HFFc6 (cell line): ENCODE results near the gene RASGRP4. TPM values are rescaled to one million over a fixed set of nuclear protein-coding genes. Genes with fewer than 3 reads are reported as not detected.

Experiments
- DNase-seq: peaks from one replicate; pipeline ENCODE4 v3.0.0-alpha.2; 2018
- H3K27ac Mint-ChIP-seq: 2 replicates; pipeline ENCODE4 v1.8.0; 2020; ENCODE audit warnings: mild to moderate bottlenecking, mixed read lengths
- H3K27me3 Mint-ChIP-seq: 2 replicates; pipeline ENCODE4 v1.8.0; 2021; ENCODE audit warnings: mild to moderate bottlenecking, moderate library complexity, mixed read lengths; ENCODE audit not compliant: insufficient read depth
- H3K36me3 Mint-ChIP-seq: 2 replicates; pipeline ENCODE4 v1.8.0; 2021; ENCODE audit warnings: low read depth, mixed read lengths
- H3K4me1 Mint-ChIP-seq: 2 replicates; pipeline ENCODE4 v1.8.0; 2020; ENCODE audit warnings: low read depth, mixed read lengths
- H3K4me3 Mint-ChIP-seq: 2 replicates; pipeline ENCODE4 v1.8.0; 2020; ENCODE audit warnings: mild to moderate bottlenecking, moderate library complexity, mixed read lengths
- H3K9me3 Mint-ChIP-seq: 2 replicates; pipeline ENCODE4 v1.8.0; 2020; ENCODE audit warnings: mild to moderate bottlenecking, mixed read lengths
- total RNA-seq, 6 experiments: library from RNA; stranded (reverse); fragmentation: NEBNext Ultra II Directional; extraction: Animal tissue kit (Norgen Biotek cat#: 25700); gene quantifications; 2 replicates in 1 of 6; 3 replicates in 5 of 6; pipeline ENCODE4 v1.2.3, GENCODE V29; 2021
- TF ChIP-seq, protein P1 (sequence below): fragments of 200-600 bp; sonication (generic); IDR thresholded peaks from 2 replicates; pipeline ENCODE4 v1.5.0; 2021; ENCODE audit warnings: antibody characterized with exemption, mild to moderate bottlenecking

Gene RASGRP4
- total RNA-seq, 6 experiments from 2014 or later: not detected

DNA sequence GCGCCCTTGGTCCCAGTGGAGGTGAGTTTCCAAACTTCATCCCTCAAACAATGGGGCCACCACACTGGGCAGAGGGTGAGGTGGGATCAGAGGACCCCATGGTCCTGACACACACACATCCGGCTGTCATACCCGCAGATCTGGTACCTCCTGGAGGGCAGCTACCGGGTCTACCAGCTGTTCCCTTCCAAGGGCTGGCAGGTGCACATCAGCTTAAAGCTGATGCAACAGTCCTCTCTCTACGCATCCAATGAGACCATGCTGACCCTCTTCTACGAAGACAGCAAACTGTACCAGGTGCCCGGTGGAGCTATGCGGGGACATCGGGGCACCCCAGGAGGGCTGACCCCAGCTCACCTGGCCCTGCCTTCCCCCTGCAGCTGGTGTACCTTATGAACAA is 65.7 kb downstream of the RASGRP4 start:
- Mint-ChIP-seq H3K36me3 (no peaks in the 10 kb centered on the region), H3K4me1 (no peaks in the 10 kb centered on the region), H3K27ac (no peak overlapping the region), H3K27me3 (peaks cover 30% of the 10 kb centered on the region), H3K9me3 (no peaks in the 10 kb centered on the region), H3K4me3 (no peak overlapping the region)
- TF ChIP-seq, protein P1, sequence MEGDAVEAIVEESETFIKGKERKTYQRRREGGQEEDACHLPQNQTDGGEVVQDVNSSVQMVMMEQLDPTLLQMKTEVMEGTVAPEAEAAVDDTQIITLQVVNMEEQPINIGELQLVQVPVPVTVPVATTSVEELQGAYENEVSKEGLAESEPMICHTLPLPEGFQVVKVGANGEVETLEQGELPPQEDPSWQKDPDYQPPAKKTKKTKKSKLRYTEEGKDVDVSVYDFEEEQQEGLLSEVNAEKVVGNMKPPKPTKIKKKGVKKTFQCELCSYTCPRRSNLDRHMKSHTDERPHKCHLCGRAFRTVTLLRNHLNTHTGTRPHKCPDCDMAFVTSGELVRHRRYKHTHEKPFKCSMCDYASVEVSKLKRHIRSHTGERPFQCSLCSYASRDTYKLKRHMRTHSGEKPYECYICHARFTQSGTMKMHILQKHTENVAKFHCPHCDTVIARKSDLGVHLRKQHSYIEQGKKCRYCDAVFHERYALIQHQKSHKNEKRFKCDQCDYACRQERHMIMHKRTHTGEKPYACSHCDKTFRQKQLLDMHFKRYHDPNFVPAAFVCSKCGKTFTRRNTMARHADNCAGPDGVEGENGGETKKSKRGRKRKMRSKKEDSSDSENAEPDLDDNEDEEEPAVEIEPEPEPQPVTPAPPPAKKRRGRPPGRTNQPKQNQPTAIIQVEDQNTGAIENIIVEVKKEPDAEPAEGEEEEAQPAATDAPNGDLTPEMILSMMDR: no peak
- DNase-seq: no peak

DNA sequence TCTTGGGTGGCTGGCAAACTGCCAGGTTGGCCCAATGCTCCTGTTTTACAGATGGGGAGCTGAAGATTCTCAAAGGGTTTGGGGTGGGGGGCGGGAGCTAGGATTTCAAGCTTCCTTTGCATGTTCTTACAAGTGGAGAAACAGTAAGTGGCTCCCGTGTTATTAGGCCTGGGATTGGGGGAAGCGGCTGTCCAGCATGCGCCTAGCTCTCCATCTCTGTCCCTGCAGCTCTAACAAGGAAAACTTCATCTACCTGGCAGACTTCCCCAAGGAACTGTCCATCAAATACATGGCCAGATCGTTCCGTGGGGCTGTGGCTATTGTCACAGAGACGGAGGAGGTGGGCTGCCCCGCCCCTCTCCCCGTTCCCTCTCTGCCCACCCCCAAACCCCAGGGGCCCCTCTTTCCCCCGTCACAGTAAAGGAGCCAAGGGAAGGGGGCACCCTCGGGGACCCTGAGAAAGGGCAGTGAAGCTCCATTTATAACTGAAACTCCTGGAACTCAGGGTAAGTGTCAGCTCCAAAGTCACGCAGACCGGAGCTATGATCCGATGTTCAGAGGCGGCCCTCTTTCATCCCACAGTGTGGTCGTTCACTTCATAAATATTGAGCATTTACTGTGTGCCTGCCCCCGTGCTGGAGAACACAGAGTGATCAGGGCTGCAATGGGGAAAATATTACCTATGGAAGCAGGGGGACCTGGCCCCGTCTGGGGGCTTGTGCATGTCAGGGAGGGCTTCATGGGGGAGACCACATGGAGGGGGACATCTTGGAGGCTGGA is 66.6 kb downstream of the RASGRP4 start:
- Mint-ChIP-seq H3K4me1 (no peaks in the 10 kb centered on the region), H3K27ac (no peak overlapping the region), H3K4me3 (no peak overlapping the region), H3K27me3 (peaks cover 30% of the 10 kb centered on the region), H3K9me3 (no peaks in the 10 kb centered on the region), H3K36me3 (no peaks in the 10 kb centered on the region)
- DNase-seq: no peak
- TF ChIP-seq, protein P1: no peak

Other genes with a start within 250 kb of the RASGRP4 start
- 1 to 10 TPM; 3.3 to 6.6 (median 5.7) TPM for gene DPF1, start 202.0 kb downstream of the RASGRP4 start, total RNA-seq
- under 1 TPM in 2 of 6 experiments, not detected in 4; 0.35 to 0.81 TPM for gene PPP1R14A, start 169.8 kb downstream of the RASGRP4 start, total RNA-seq
- gene SPINT2, start 161.6 kb downstream of the RASGRP4 start, total RNA-seq: 1 to 10 TPM in 3 of 6 experiments, under 1 TPM in 3; 0.76 to 4.1 (median 0.98) TPM
- not detected for gene C19orf33, start 122.0 kb downstream of the RASGRP4 start, total RNA-seq
- 10 to 100 TPM; 80.8 to 98.5 (median 86.6) TPM for gene YIF1B, start 110.3 kb downstream of the RASGRP4 start, total RNA-seq
- 1 to 10 TPM; 2.6 to 9.2 (median 2.9) TPM for gene KCNK6, start 106.4 kb downstream of the RASGRP4 start, total RNA-seq
- gene CATSPERG, start 90.4 kb downstream of the RASGRP4 start, total RNA-seq: under 1 TPM in 5 of 6 experiments, not detected in 1; 0.14 to 0.66 (median 0.25) TPM
- gene PSMD8, start 51.6 kb downstream of the RASGRP4 start, total RNA-seq: 100 to 1,000 TPM; 229 to 298 (median 259) TPM
- gene GGN, start 38.2 kb downstream of the RASGRP4 start, total RNA-seq: 1 to 10 TPM; 1.7 to 3.2 (median 2.2) TPM
- gene SPRED3, start 37.5 kb downstream of the RASGRP4 start, total RNA-seq: 10 to 100 TPM; 11.7 to 15.3 (median 13.1) TPM
- gene FAM98C, start 23.1 kb downstream of the RASGRP4 start, total RNA-seq: 10 to 100 TPM; 12.5 to 16.9 (median 15.6) TPM
- not detected for gene RYR1, start 7.5 kb upstream of the RASGRP4 start, total RNA-seq
- gene MAP4K1, start 191.7 kb upstream of the RASGRP4 start, total RNA-seq: under 1 TPM in 3 of 6 experiments, not detected in 3; 0.27 to 0.74 (median 0.28) TPM
- 100 to 1,000 TPM; 227 to 241 (median 238) TPM for gene EIF3K, start 193.0 kb upstream of the RASGRP4 start, total RNA-seq
- 1,000 to 10,000 TPM in 5 of 6 experiments, 100 to 1,000 TPM in 1; 972 to 1,299 (median 1,250) TPM for gene ACTN4, start 221.4 kb upstream of the RASGRP4 start, total RNA-seq